ENCODE measurements around the gene EEIG1. TPM values are rescaled to one million over a fixed set of nuclear protein-coding genes. Genes with fewer than 3 reads are reported as not detected.

The EEIG1 gene
- total RNA-seq, 4 donors from 2014 or later, result 43.1 to 85.8 (median 59.5) TPM

- H3K4me1 ChIP-seq, result peaks cover 58% of the 10 kb centered on the region
- 62% methylated on average over 15 of the region's 21 CpGs for WGBS
Measured at GRCh38 chr9:127950513-127951289, 30.1 kb downstream of the EEIG1 start.

GRCh38 chr9:127949827-127950512 lies 30.8 kb downstream of the EEIG1 start:
- Histone ChIP-seq H3K9me3 (no peaks in the 10 kb centered on the region), H3K27me3 (no peaks in the 10 kb centered on the region), H3K4me1 (peaks cover 50% of the 10 kb centered on the region), H3K27ac (peak overlapping the region; percentile 77), H3K36me3 (peaks cover 32% of the 10 kb centered on the region), H3K4me3 (no peak overlapping the region)
- DNase-seq (ENCODE audit: low spot score in 2 of 2), result no peak
- WGBS, result 64% methylated on average over 15 of the region's 17 CpGs
- TF ChIP-seq POLR2A (IDR thresholded peaks at IDR 0.05) (no peak), EP300 (IDR thresholded peaks at IDR 0.05) (no peak), CTCF (IDR thresholded peaks at IDR 0.05) (no peak), POLR2AphosphoS5 (IDR thresholded peaks at IDR 0.05) (no peak)

More at GRCh38 chr9:127950513-127951289, 30.1 kb downstream of the EEIG1 start:
- Histone ChIP-seq H3K9me3 (no peaks in the 10 kb centered on the region), H3K36me3 (peaks cover 25% of the 10 kb centered on the region), H3K27me3 (no peaks in the 10 kb centered on the region), H3K4me3 (no peak overlapping the region), H3K27ac (peak overlapping the region; percentile 77)
- no peak for TF ChIP-seq CTCF (IDR thresholded peaks at IDR 0.05)
- TF ChIP-seq POLR2A (IDR thresholded peaks at IDR 0.05), result no peak
- no peak for TF ChIP-seq EP300 (IDR thresholded peaks at IDR 0.05)
- TF ChIP-seq POLR2AphosphoS5 (IDR thresholded peaks at IDR 0.05), result no peak
- no peak for DNase-seq (ENCODE audit: low spot score in 2 of 2)

- no peak for TF ChIP-seq EP300 (IDR thresholded peaks at IDR 0.05)
- TF ChIP-seq POLR2A (IDR thresholded peaks at IDR 0.05), result no peak
- TF ChIP-seq POLR2AphosphoS5 (IDR thresholded peaks at IDR 0.05), result no peak
- TF ChIP-seq CTCF (IDR thresholded peaks at IDR 0.05), result no peak
- Histone ChIP-seq H3K9me3 (no peaks in the 10 kb centered on the region), H3K36me3 (peaks cover 45% of the 10 kb centered on the region), H3K27ac (peak overlapping the region; percentile 51), H3K4me3 (no peak overlapping the region), H3K27me3 (no peaks in the 10 kb centered on the region), H3K4me1 (peaks cover 37% of the 10 kb centered on the region)
- DNase-seq (ENCODE audit: low spot score in 2 of 2), result no peak
- WGBS, result 91% methylated on average over 12 of the region's 17 CpGs
Measured at GRCh38 chr9:127947841-127948710, 32.7 kb downstream of the EEIG1 start.

- H3K9me3 ChIP-seq, result no peaks in the 10 kb centered on the region
- H3K27ac ChIP-seq, result no peak overlapping the region
- WGBS, result 52% methylated on average over 3 of the region's 3 CpGs
- H3K4me3 ChIP-seq, result no peak overlapping the region
- no peaks in the 10 kb centered on the region for H3K27me3 ChIP-seq
- no peak for DNase-seq (ENCODE audit: low spot score in 2 of 2)
- TF ChIP-seq CTCF (IDR thresholded peaks at IDR 0.05) (no peak), EP300 (IDR thresholded peaks at IDR 0.05) (no peak), POLR2AphosphoS5 (IDR thresholded peaks at IDR 0.05) (no peak), POLR2A (IDR thresholded peaks at IDR 0.05) (no peak)
- peaks cover 58% of the 10 kb centered on the region for H3K36me3 ChIP-seq
- H3K4me1 ChIP-seq, result peaks cover 38% of the 10 kb centered on the region
Measured at GRCh38 chr9:127946728-127947127, 34.1 kb downstream of the EEIG1 start.

Data from suprapubic skin (tissue), 4 donors.